Adrenal gland (tissue), 12 donors: ENCODE data around the gene GDF3. TPM values are rescaled to one million over a fixed set of nuclear protein-coding genes. Genes with fewer than 3 reads are reported as not detected.

Experiments used
- DNase-seq, 7 donors: peaks; one replicate each; pipeline ENCODE4 v3.0.0-alpha.2; 2019 to 2020
- H3K27ac ChIP-seq, 5 donors: fragments of 200-600 bp; sonication (generic) in 4 of 5; 1 replicate in 3 of 5; 2 replicates in 2 of 5; pipeline versions ENCODE4 v1.5.1 to v1.8.0; 2016 to 2020; ENCODE audit warnings: mild to moderate bottlenecking in 1 of 5
- H3K27me3 ChIP-seq: fragments of 200-600 bp; 2 replicates; pipeline ENCODE4 v1.8.0; 2021
- H3K36me3 ChIP-seq, 2 donors: fragments of 200-600 bp; replicated peaks in 1 of 2; 1 replicate in 1 of 2; 2 replicates in 1 of 2; pipeline versions ENCODE4 v1.5.1 to v1.8.0; 2018 to 2022
- H3K4me1 ChIP-seq, 2 donors: fragments of 200-600 bp; replicated peaks in 1 of 2; 1 replicate in 1 of 2; 2 replicates in 1 of 2; pipeline versions ENCODE4 v1.5.1 to v1.8.0; 2018 to 2021
- H3K4me3 ChIP-seq, 4 donors: fragments of 200-600 bp; sonication (generic) in 3 of 4; one replicate each; pipeline ENCODE4 v1.5.1; 2016 to 2018
- H3K9me3 ChIP-seq, 3 donors: fragments of 200-600 bp; sonication (generic) in 1 of 3; replicated peaks in 1 of 3; 1 replicate in 2 of 3; 2 replicates in 1 of 3; pipeline versions ENCODE4 v1.5.1 to v1.8.0; 2016 to 2021
- POLR2A ChIP-seq, 2 donors: fragments of 450-650 bp; IDR thresholded peaks; one replicate each; pipeline ENCODE4 v1.6.1; 2017; ENCODE audit warnings: antibody characterized with exemption in 2 of 2, mild to moderate bottlenecking in 2 of 2, moderate library complexity in 1 of 2
- WGBS, 4 donors: extraction: QIAGEN DNeasy Blood & Tissue Kit in 2 of 4; methylation state at CpG; one replicate each; pipeline versions ENCODE4 v1.1.5 to v1.1.7; 2013 to 2017; 5-methylcytosine and 5-hydroxymethylcytosine counted together
- intact Hi-C, 2 donors: fragments of 100-400 bp; cut with DNase I; formaldehyde crosslinking; loops; one replicate each; pipeline versions ENCODE4 v1.14.1 to v1.15.0; 2022 to 2023
- polyA plus RNA-seq, 3 donors: library from polyadenylated mRNA; stranded (reverse); fragments of 200-250 nt in 2 of 3; fragments of 350-450 nt in 1 of 3; fragmentation: Illumina TruSeq in 1 of 3; extraction: RNeasy Lipid Tissue Mini Kit (QIAGEN cat#74804) in 1 of 3; gene quantifications; one replicate each; pipeline ENCODE4 v1.2.3, GENCODE V29; 2013 to 2014
- total RNA-seq, 9 donors: library from RNA; depleted of rRNA in 4 of 9; stranded (reverse); fragments of >200 nt in 4 of 9; fragments of 120-200 nt in 1 of 9; fragmentation: NEBNext Ultra II Directional in 1 of 9; extraction: Animal tissue kit (Norgen Biotek cat#: 25700) in 1 of 9; gene quantifications; one replicate each; pipeline versions ENCODE4 v1.1.0 to v1.2.4, GENCODE V29; 2013 to 2023
- TF ChIP-seq, protein P1 (sequence below), 6 experiments: fragments of 450-650 bp in 4 of 6; fragments of 200-600 bp in 2 of 6; sonication (generic) in 1 of 6; IDR thresholded peaks; 1 replicate in 5 of 6; 2 replicates in 1 of 6; pipeline versions ENCODE4 v1.5.1 to v1.8.0; 2016 to 2021; ENCODE audit warnings: antibody characterized with exemption in 6 of 6, mild to moderate bottlenecking in 2 of 6, moderate library complexity in 1 of 6
- donor health status: healthy with polysubstance abuse.
- donor health status: Bipolar disorder and iron deficiency.
- donor health status: DM: yes; HTN: yes; CAD: no.
- donor health status: DM: no; HTN: no; CAD: no.
- donor health status: DM: no; HTN: no; CAD: no.
- donor health status: DM: yes; HTN: yes; CAD: no.

Gene GDF3
- total and polyA plus RNA-seq, 12 donors, result 0.11 to 2.9 (median 0.68) TPM; not detected in 1

DNA sequence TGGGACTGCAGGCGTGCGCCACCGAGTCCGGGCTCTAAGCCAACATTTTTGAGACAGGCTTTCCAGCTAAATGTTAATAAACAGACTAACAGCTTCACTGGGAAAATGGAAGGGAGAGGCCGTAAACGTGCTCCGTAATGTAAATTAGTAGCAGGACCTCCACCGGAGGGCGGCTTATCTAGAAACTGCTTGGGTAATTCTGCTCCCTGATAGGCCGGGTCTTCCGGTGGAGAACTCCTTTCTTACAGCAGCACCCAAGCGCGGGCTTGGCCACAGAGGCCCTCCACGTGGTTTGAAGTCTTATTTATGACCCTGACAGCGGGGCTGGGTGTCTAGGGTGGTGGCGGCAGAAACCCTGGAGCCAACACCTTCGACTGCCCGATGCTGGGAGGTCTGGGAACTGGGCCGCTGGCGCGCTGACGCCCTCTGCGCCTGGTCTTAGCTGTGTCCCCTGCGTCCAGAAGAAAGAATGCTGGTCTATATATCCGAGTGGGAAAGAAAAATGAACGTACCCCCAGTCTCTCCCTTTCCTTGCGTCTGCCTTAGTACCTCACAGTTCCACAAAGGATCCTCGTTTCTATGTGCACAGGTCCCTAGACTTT lies 17.4 kb upstream of the GDF3 start:
- WGBS, 4 donors, result 81 to 91% (median 90%) methylated on average over 17 to 28 of the region's 28 CpGs
- Histone ChIP-seq H3K9me3 (no peaks in the 10 kb centered on the region), H3K27me3 (no peaks in the 10 kb centered on the region), H3K4me3 (no peak overlapping the region), H3K4me1 (no peaks in the 10 kb centered on the region), H3K36me3 (no peaks in the 10 kb centered on the region), H3K27ac (no peak overlapping the region)
- no peak for DNase-seq
- intact Hi-C loops, result no loop called here
- TF ChIP-seq, protein P1, sequence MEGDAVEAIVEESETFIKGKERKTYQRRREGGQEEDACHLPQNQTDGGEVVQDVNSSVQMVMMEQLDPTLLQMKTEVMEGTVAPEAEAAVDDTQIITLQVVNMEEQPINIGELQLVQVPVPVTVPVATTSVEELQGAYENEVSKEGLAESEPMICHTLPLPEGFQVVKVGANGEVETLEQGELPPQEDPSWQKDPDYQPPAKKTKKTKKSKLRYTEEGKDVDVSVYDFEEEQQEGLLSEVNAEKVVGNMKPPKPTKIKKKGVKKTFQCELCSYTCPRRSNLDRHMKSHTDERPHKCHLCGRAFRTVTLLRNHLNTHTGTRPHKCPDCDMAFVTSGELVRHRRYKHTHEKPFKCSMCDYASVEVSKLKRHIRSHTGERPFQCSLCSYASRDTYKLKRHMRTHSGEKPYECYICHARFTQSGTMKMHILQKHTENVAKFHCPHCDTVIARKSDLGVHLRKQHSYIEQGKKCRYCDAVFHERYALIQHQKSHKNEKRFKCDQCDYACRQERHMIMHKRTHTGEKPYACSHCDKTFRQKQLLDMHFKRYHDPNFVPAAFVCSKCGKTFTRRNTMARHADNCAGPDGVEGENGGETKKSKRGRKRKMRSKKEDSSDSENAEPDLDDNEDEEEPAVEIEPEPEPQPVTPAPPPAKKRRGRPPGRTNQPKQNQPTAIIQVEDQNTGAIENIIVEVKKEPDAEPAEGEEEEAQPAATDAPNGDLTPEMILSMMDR (IDR thresholded peaks at IDR 0.05), result no peak
- TF ChIP-seq POLR2A (IDR thresholded peaks at IDR 0.05), result no peak

DNA sequence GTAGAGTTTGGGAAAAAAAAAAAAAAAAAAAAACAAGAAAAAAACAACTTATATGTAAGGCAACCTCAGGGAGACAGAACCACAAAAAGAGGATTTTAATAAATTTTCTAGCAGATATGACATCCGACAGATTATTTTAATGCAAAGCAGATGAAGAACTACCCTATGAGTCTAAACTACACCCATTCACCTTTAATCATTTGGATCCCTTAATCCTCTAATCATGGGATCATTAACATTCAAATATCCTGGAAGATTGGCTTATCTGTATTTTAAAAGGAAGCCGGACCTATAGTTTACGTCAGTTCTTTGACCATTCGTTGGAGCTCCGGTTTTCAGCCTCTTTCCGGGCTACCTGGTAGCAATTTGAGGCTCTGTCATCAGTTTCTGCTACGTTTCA lies 15.6 kb upstream of the GDF3 start, which contains the start of gene DPPA3:
DPPA3 (plus strand) TSS at position 301 of the 400 bp plus-strand sequence. CDS start 138 bp downstream, outside the sequence.
- Histone ChIP-seq H3K36me3 (no peaks in the 10 kb centered on the region), H3K4me1 (no peaks in the 10 kb centered on the region), H3K4me3 (no peak within 1 kb of the TSS), H3K27ac (no peak within 1 kb of the TSS), H3K9me3 (no peaks in the 10 kb centered on the region), H3K27me3 (no peaks in the 10 kb centered on the region)
- no peak for DNase-seq
- intact Hi-C loops, result no loop called here
- WGBS, 4 donors, result 76 to 85% (median 82%) methylated on average over 7 of the region's 7 CpGs
- TF ChIP-seq POLR2A (IDR thresholded peaks at IDR 0.05), result no peak
- TF ChIP-seq, protein P1 (IDR thresholded peaks at IDR 0.05), result no peak

DNA sequence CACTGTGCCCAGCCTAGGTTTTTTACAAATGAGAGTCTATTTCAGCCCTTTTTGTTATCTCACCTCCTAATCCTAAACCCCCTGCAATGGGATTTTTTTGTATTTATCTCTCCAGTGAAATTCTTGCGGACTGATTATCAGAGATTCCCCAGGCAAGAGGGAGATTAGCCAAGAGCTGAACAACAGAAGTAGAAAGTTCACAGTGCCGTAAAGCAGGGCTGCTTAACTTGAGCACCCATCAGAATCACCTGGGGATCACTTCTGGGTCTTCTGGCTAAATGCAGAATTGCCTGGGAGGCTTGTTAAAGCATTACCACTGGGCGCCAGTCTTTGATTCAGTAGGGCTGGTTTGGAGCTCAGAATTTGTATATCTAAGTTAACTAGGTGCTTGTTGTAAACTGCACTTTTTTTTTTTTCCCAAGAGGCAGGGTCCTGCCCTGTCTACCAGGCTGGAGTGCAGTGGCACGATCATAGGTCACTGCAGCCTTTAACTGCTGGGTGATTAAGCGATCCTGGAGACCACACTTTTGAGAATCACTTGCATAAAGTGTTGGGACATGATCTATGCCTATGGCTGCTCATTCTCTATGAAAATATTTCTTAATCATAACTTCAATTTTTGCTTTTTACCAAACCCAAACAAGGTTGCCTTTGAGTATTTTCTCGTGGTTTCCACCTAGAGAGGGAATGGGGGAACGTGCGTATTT lies 14.5 kb upstream of the GDF3 start:
- intact Hi-C loops, result no loop called here
- Histone ChIP-seq H3K27me3 (no peaks in the 10 kb centered on the region), H3K36me3 (no peaks in the 10 kb centered on the region), H3K4me1 (no peaks in the 10 kb centered on the region), H3K9me3 (no peaks in the 10 kb centered on the region), H3K27ac (no peak overlapping the region), H3K4me3 (no peak overlapping the region)
- TF ChIP-seq POLR2A (IDR thresholded peaks at IDR 0.05), result no peak
- TF ChIP-seq, protein P1 (IDR thresholded peaks at IDR 0.05), result no peak
- 68 to 79% (median 72%) methylated on average over 8 of the region's 8 CpGs for WGBS, 4 donors
- no peak for DNase-seq

DNA sequence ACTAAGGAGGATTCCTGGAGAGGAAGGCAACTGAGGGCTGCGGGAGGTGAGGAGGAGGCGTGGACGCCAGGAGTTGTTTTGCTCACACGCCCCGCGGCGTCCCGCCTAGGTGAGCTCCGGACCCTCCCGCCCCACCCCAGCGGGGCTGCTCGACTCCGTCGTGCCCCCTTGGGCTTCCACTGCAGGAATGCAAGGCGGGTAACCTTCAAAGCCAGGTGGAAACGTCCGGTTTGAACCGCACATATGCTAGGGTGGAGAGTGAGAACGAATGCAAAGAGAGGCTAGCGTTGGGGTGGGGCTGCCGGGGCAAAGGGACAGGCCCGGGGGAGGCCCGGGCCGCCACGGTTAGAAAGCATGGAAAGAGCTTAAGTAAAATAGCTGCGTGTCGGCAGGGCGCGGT lies 10.3 kb upstream of the GDF3 start:
- no peak for DNase-seq
- H3K9me3 ChIP-seq, result no peaks in the 10 kb centered on the region
- H3K4me1 ChIP-seq, result no peaks in the 10 kb centered on the region
- no peaks in the 10 kb centered on the region for H3K27me3 ChIP-seq
- 88 to 94% (median 92%) methylated on average over 26 to 29 of the region's 29 CpGs for WGBS, 4 donors
- H3K36me3 ChIP-seq, result no peaks in the 10 kb centered on the region
- no peak overlapping the region for H3K27ac ChIP-seq
- intact Hi-C loops, result no loop called here
- no peak overlapping the region for H3K4me3 ChIP-seq
- TF ChIP-seq, protein P1 (IDR thresholded peaks at IDR 0.05), result no peak
- TF ChIP-seq POLR2A (IDR thresholded peaks at IDR 0.05), result no peak
